Neural cell (in vitro differentiated cells): ENCODE measurements around the gene FIGNL2. TPM values are rescaled to one million over a fixed set of nuclear protein-coding genes. Genes with fewer than 3 reads are reported as not detected.

Source experiments
- H2AFZ ChIP-seq: fragments of 200-600, 300-800 bp; sonication (generic), shearing (Covaris generic); 2 replicates; pipeline ENCODE4 v1.6.0; 2014; ENCODE audit warnings: low read depth, mild to moderate bottlenecking, antibody characterized with exemption, low read length, moderate library complexity
- H3F3A ChIP-seq: fragments of 200-600 bp; shearing (Covaris generic); 2 replicates; pipeline ENCODE4 v1.6.1; 2016; ENCODE audit warnings: mild to moderate bottlenecking, moderate library complexity, mixed read lengths, antibody characterized with exemption, low read length; ENCODE audit not compliant: insufficient read depth, poor library complexity, severe bottlenecking
- H3K27ac ChIP-seq: fragments of 200-600, 300-800 bp; sonication (generic), shearing (Covaris generic); 2 replicates; pipeline ENCODE4 v1.5.1; 2014; ENCODE audit warnings: mild to moderate bottlenecking, low read length, moderate library complexity
- H3K27me3 ChIP-seq: fragments of 300-800, 200-600 bp; sonication (generic), shearing (Covaris generic); 2 replicates; pipeline ENCODE4 v1.6.0; 2014; ENCODE audit warnings: mild to moderate bottlenecking, low read depth, low read length, moderate library complexity; ENCODE audit not compliant: insufficient read depth
- H3K36me3 ChIP-seq: fragments of 300-800, 200-600 bp; sonication (generic), shearing (Covaris generic); 2 replicates; pipeline ENCODE4 v1.5.1; 2014; ENCODE audit warnings: mild to moderate bottlenecking, antibody characterized with exemption, low read length, moderate library complexity; ENCODE audit not compliant: insufficient read depth
- H3K4me2 ChIP-seq: fragments of 300-800, 200-600 bp; sonication (generic), shearing (Covaris generic); 2 replicates; pipeline ENCODE4 v1.6.0; 2014; ENCODE audit warnings: mild to moderate bottlenecking, low read length
- H3K4me3 ChIP-seq: fragments of 300-800, 200-600 bp; sonication (generic), shearing (Covaris generic); 2 replicates; pipeline ENCODE4 v1.5.1; 2014; ENCODE audit warnings: mild to moderate bottlenecking, low read length, moderate library complexity
- H3K79me2 ChIP-seq: fragments of 200-600 bp; shearing (Covaris generic); replicated peaks from 2 replicates; pipeline ENCODE4 v1.6.0; 2014; ENCODE audit warnings: mild to moderate bottlenecking, low read length, moderate library complexity; ENCODE audit not compliant: insufficient read depth
- H3K9ac ChIP-seq: fragments of 300-800, 200-600 bp; sonication (generic), shearing (Covaris generic); 2 replicates; pipeline ENCODE4 v1.6.1; 2016; ENCODE audit warnings: mild to moderate bottlenecking, low read length, mixed read lengths
- H3K9me2 ChIP-seq: fragments of 200-600 bp; shearing (Covaris generic); 2 replicates; pipeline ENCODE4 v1.6.1; 2016; ENCODE audit warnings: mild to moderate bottlenecking, low read length, mixed read lengths; ENCODE audit not compliant: insufficient read depth
- H3K9me3 ChIP-seq: fragments of 200-600, 300-800 bp; sonication (generic), shearing (Covaris generic); 2 replicates; pipeline ENCODE4 v1.6.1; 2016; ENCODE audit warnings: mild to moderate bottlenecking, mixed run types, low read length, moderate library complexity, mixed read lengths
- H4K20me1 ChIP-seq: fragments of 200-600 bp; shearing (Covaris generic); 2 replicates; pipeline ENCODE4 v1.6.1; 2016; ENCODE audit warnings: mild to moderate bottlenecking, mixed run types; ENCODE audit not compliant: insufficient read depth
- CTCF ChIP-seq: fragments of 450-650 bp; IDR thresholded peaks from 2 replicates; pipeline ENCODE4 v1.5.1; 2014; ENCODE audit warnings: antibody characterized with exemption, mild to moderate bottlenecking, moderate library complexity; ENCODE audit not compliant: poor library complexity, severe bottlenecking
- EP300 ChIP-seq: fragments of 450-650 bp; conservative IDR thresholded peaks from 2 replicates; pipeline ENCODE4 v1.6.1; 2014; ENCODE audit warnings: antibody characterized with exemption, mild to moderate bottlenecking, moderate library complexity; ENCODE audit not compliant: poor library complexity, severe bottlenecking
- EZH2 ChIP-seq: fragments of 200-600, 300-800 bp; shearing (Covaris generic), sonication (generic); IDR thresholded peaks from 2 replicates; pipeline ENCODE4 v1.6.1; 2014; ENCODE audit warnings: antibody characterized with exemption, low read length, borderline replicate concordance, mild to moderate bottlenecking; ENCODE audit not compliant: insufficient read depth, poor library complexity, severe bottlenecking
- MXI1 ChIP-seq: fragments of 450-650 bp; conservative IDR thresholded peaks from 2 replicates; pipeline ENCODE4 v1.6.1; 2014; ENCODE audit warnings: antibody characterized with exemption, mild to moderate bottlenecking; ENCODE audit not compliant: poor library complexity, severe bottlenecking
- POLR2AphosphoS5 ChIP-seq: IDR thresholded peaks from 2 replicates; pipeline ENCODE4 v1.6.1; 2012
- RAD21 ChIP-seq: fragments of 450-650 bp; conservative IDR thresholded peaks from 2 replicates; pipeline ENCODE4 v1.6.1; 2014; ENCODE audit warnings: antibody characterized with exemption, mild to moderate bottlenecking, moderate library complexity
- REST ChIP-seq: IDR thresholded peaks from 2 replicates; pipeline ENCODE4 v1.6.1; 2012; ENCODE audit warnings: borderline replicate concordance
- SMC3 ChIP-seq: fragments of 450-650 bp; conservative IDR thresholded peaks from 2 replicates; pipeline ENCODE4 v1.6.1; 2014; ENCODE audit warnings: antibody characterized with exemption, mild to moderate bottlenecking, moderate library complexity; ENCODE audit not compliant: poor library complexity
- TAF1 ChIP-seq: IDR thresholded peaks from 2 replicates; pipeline ENCODE4 v1.6.1; 2012; ENCODE audit warnings: low read depth
- polyA plus RNA-seq: library from polyadenylated mRNA; depleted of rRNA; stranded (reverse); fragments of >200 nt; gene quantifications from 2 replicates; pipeline ENCODE4 v1.2.3, GENCODE V29; 2014

Gene FIGNL2
- polyA plus RNA-seq, 1 donor from 2014 or later: 0.21 TPM

GRCh38 chr12:51839310-51839947 is 9.1 kb downstream of the FIGNL2 start:
- no peaks in the 10 kb centered on the region for H3K9me2 ChIP-seq
- H3K4me3 ChIP-seq: no peak overlapping the region
- H3K27me3 ChIP-seq: no peaks in the 10 kb centered on the region
- no peaks in the 10 kb centered on the region for H3K36me3 ChIP-seq
- no peak overlapping the region for H3K4me2 ChIP-seq
- H2AFZ ChIP-seq: no peak overlapping the region
- H3K27ac ChIP-seq: no peak overlapping the region
- H3K9me3 ChIP-seq: no peaks in the 10 kb centered on the region
- no peaks in the 10 kb centered on the region for H4K20me1 ChIP-seq
- no peak overlapping the region for H3K9ac ChIP-seq
- no peaks in the 10 kb centered on the region for H3F3A ChIP-seq
- TF ChIP-seq EZH2 (no peak), POLR2AphosphoS5 (no peak), MXI1 (no peak)
- peaks cover 25% of the 10 kb centered on the region for H3K79me2 ChIP-seq

- Histone ChIP-seq H3K9ac (no peak overlapping the region), H3F3A (no peaks in the 10 kb centered on the region), H3K36me3 (no peaks in the 10 kb centered on the region), H3K4me2 (no peak overlapping the region), H3K27ac (no peak overlapping the region), H3K27me3 (no peaks in the 10 kb centered on the region), H2AFZ (no peak overlapping the region), H3K9me2 (no peaks in the 10 kb centered on the region), H3K4me3 (no peak overlapping the region), H4K20me1 (no peaks in the 10 kb centered on the region), H3K9me3 (no peaks in the 10 kb centered on the region), H3K79me2 (peaks cover 18% of the 10 kb centered on the region)
- TF ChIP-seq TAF1 (no peak), REST (no peak), SMC3 (no peak), POLR2AphosphoS5 (no peak), EZH2 (no peak), CTCF (no peak), EP300 (no peak), MXI1 (no peak), RAD21 (no peak)
Measured at GRCh38 chr12:51838762-51839161, 9.8 kb downstream of the FIGNL2 start.
